ENCODE measurements around the gene NUB1.

NUB1 gene

DNA sequence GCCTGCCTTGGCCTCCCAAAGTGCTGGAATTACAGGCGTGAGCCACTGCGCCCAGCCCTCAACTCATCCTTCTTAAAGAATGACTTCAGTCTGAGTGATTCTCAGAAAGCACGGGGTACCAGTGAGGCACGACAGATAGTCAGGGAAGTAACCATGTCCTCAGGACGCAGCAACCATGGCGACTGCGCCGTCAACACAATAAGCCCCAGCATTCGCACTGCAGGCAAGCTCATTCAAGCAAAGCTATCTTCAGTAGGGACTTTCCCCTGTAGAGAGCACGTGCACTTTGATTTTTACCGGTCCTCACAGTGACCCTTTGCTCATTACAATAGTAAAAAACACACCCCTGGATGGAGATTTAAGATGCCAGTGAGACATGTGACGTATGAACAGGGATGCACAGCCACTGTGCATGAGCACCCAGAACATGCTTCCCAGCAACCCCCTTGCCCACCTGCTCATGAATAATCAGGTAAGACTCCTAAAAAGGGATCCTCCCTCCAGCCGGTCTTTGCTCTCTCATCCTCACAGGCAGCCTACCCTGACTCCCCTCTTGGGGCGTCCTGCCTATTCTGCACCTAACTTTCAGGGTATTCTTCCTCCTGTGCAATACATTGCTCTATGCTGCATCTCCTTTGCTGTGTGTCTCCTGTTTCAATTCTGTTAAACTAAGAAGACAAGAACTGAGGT is 59.2 kb downstream of the NUB1 start:
- DNase-seq (ENCODE audit: low read depth in 1 of 2, low spot score in 1 of 2), result no peak

DNA sequence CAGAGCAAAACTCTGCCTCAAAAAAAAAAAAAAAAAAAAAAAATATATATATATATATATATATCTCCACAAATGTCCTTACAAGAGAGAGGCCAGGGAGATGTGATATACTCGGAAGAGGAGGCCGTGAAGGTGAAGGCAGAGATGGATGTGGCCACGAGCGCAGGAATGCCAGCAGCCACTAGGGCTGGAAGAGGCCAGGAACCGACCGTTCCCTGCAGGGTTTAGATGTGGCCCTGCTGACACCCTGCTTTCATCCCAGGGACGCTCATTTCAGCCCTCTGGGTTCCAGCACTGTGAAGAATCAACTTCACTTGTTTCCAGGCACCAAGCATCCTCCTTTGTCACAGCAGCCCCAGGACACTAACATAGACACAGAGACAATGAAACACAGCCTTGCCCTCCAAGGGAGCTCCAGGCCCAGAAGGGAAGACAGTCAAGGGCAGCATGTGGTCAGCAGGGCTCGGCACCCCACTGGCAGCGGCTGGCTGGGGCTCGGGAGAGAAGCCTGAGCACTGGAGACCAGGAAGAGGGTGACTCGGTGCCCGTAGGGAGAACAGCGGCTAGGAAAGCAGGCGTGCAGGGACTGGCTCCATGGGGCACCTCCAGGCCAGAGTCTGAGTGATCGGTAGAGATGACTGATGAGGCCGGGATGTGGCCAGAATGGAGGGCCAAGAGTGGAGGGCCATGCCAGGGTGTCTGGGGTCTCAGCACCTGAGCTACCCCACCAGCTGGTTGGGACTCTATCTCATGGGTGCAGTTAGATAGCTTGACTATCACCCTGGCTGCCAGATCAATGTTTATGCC is 60.6 kb downstream of the NUB1 start:
- no peak for DNase-seq (ENCODE audit: low read depth in 1 of 2, low spot score in 1 of 2)

GRCh38 chr7:151403764-151404163 is 62.2 kb downstream of the NUB1 start:
- DNase-seq (ENCODE audit: low read depth in 1 of 2, low spot score in 1 of 2), result no peak

DNA sequence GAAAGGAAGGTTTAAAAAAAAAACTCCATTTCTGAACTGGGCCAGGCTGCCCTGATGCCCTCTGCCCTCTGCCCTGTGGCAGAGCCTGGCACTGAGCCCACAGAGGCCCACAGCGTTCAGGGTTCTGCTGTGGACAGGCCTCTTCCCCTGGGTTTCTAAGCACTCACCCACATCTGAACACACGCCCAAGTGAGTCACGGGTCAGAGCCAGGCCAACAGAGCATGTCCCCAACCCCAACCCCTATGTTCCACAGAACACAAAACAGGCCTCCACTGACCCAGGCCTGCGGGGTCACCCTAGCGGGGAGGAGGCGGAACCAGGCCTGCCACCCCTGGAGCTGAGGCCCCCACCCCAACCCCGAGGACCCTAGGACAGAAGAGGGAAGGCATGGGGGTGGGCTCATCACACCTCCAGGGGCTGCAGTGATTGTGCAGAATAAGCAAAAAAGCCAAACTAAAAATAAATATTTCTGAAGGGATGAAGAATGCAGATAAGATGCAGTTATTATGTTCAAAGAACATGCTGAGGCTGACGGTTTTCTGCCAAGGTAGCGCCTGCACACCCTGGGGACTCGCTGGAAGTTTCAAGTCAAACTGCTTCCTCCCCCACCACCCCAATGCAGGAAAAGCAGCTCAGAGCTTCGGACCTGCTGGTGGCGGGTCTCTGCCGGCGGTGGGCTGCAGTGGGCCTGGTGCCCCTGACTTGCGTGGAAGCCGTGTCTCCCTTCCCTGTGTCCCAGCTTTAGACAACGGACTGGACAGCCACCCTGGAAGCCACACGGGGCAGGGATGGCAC is 62.8 kb downstream of the NUB1 start:
- DNase-seq (ENCODE audit: low read depth in 1 of 2, low spot score in 1 of 2), result no peak

- DNase-seq (ENCODE audit: low read depth in 1 of 2, low spot score in 1 of 2), result no peak
Observed at GRCh38 chr7:151405056-151405455, 63.4 kb downstream of the NUB1 start.

- DNase-seq (ENCODE audit: low read depth in 1 of 2, low spot score in 1 of 2), result no peak
Observed at GRCh38 chr7:151405588-151405987, 64.0 kb downstream of the NUB1 start.

- DNase-seq (ENCODE audit: low read depth in 1 of 2, low spot score in 1 of 2), result no peak
Observed at GRCh38 chr7:151406051-151406875, 64.7 kb downstream of the NUB1 start.

DNA sequence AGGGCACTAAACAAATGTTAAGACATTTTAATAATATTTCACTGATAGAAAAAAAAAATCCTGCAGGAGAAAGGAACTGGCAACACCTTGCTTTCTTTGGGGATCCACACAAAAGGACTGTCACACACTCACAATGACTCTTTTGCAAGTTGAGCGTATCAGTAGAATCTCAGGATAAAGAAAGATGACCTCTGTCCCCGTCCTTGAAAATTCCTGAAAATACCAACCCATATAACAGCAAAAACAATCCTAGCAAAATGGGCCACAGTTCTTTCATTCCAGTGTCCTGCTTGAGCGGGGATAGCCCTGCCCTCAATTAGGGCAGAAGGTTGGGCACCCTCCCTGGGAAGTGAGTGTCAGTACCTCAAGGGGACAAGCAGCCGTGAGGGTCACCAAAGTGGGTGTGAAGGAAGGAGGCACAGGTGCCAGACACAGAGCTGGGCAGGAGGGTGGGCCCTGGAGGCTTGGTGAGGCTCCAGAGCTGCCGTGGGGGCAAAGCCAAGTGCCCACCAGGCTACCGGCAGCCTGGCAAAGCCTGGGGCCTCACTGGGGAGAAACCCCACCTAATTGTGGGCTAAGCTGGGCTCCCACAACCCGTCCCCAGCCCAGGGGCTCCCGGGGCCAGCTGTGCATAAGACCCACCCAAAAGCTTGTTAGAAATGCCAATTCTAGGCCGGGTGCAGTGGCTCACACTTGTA is 65.4 kb downstream of the NUB1 start:
- no peak for DNase-seq (ENCODE audit: low read depth in 1 of 2, low spot score in 1 of 2)

- DNase-seq (ENCODE audit: low read depth in 1 of 2, low spot score in 1 of 2), result no peak
Observed at GRCh38 chr7:151408498-151408838, 66.9 kb downstream of the NUB1 start.

DNA sequence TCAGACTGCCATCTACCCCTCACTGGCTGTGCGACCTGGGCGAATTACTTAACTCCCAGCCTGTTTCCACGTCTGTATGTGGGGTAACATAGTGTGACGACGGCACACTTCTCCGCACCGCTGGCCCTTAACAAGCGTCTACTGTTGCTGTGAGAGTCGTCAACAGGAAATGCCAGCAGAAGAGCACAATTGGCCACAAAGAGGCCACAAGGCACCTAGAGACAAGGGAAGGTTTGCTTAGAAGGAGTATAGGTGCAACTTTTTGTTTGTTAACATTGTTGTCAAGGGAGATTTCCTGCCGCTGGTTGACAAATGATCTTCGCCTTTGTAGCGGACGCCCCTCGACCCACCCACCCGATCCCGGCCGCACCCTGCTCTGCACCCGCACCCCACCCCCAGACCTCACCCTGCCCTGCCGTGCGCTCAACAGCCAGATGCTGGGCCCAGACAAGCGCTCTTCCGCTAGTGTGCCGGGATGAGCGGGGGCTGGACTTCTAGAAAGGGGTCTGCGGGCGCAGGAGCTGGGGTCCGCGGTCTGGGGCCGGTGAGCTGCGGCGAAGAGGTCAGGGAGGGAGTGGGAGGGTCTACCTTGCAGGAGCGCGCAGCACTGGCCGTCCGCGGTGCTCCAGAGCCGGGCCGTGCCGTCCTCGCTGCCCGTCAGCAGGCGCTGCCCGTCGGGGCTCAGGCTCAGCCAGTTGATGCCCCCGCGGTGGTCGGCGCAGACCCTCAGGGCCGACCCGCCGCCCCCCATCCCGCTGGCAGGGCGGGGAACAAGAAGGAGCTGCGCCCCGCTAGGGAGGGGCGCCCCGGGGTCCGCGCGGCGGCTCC is 67.4 kb downstream of the NUB1 start:
- peak; percentile 39 to 42 for DNase-seq (ENCODE audit: low read depth in 1 of 2, low spot score in 1 of 2)

GRCh38 chr7:151409667-151410404 is 68.2 kb downstream of the NUB1 start, which contains the start of gene WDR86:
TSS of gene WDR86 (minus strand) at chr7:151410038. CDS start at chr7:151409589, 449 bp downstream.
- DNase-seq (ENCODE audit: low read depth in 1 of 2, low spot score in 1 of 2), result no peak

- DNase-seq (ENCODE audit: low read depth in 1 of 2, low spot score in 1 of 2), result no peak
Observed at GRCh38 chr7:151410405-151411390, 69.1 kb downstream of the NUB1 start.

DNA sequence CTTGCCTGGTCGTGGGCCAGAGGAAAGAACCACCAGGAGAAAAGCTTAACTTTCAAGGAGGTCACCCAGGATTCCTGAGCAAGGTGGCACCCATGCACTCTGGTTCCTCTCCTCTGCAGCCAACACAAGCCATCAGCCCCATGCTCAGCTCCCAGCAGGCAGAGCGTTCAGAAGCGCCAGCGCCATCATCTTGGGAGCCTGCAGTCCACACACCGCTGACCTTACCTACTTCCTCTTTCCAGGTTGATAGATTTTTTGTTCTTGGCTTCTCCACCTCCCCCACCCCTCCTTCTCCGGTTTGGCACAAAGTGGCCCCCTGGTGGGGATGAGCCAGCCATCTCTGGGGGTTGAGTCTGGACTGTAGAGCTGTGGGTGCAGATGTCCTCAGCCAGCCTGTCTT is 69.9 kb downstream of the NUB1 start:
- no peak for DNase-seq (ENCODE audit: low read depth in 1 of 2, low spot score in 1 of 2)

DNA sequence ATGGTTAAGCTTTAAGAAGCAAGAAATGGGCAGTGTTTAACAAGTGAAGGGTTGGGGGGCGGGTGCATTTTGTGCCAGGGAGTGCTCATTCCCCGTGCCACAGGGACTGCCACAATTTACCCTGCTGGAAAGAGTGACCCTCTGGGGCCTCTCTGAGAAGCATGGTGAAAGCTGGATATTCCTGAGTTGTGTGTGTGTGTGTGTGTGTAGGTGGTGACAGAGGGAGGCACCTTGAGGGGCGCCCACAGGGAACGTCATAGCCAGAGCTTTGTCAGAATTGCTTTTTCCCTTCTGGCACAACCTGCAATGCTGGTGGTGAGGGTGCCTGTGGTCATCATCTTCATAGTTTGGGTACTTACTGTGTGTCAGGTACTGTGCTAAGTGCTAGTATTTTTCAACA is 70.7 kb downstream of the NUB1 start:
- DNase-seq (ENCODE audit: low read depth in 1 of 2, low spot score in 1 of 2), result no peak

- no peak for DNase-seq (ENCODE audit: low read depth in 1 of 2, low spot score in 1 of 2)
Observed at GRCh38 chr7:151413241-151413640, 71.6 kb downstream of the NUB1 start.

DNA sequence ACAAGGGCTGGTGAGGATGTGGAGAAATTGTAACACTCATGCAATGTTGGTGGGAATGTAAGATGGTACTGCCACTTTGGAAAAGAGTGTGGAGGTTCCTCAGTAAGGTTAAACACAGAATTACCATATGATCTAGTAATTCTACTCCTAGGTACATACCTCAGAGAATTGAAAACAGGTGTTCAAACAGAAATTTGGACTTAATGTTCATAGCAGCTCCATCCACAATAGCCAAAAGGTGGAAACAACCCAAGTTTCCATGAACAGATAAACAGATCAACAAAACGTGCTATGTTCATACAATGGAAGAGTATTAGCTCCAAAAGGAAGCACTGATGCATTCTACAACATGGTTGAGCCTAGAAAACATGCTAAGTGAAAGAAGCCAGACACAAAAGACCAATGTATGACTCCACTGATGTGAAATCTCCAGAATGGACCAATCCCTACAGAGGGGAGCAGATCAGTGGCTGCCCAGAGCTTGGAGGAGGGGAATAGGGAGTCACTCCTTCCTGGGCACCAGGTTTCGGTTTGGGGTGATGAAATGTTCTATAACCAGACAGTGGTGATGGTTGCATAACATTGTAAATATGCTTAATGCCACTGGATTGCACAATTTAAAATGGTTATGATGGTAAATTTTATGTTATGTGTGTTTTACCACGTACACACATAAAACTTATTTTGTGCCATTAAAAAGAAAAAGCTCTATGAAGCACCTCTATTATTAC is 73.9 kb downstream of the NUB1 start:
- DNase-seq (ENCODE audit: low read depth in 1 of 2, low spot score in 1 of 2), result no peak

Measured in activated T-helper 1 cell treated with anti-CD3 and anti-CD28 coated beads, Interleukin-2, amount 50 U/mL, for 16 hours (primary cell).